H9 (cell line): ENCODE results near the gene TSPAN32. TPM values are rescaled to one million over a fixed set of nuclear protein-coding genes. Genes with fewer than 3 reads are reported as not detected.

Experiments
- DNase-seq: peaks from one replicate; pipeline ENCODE4 v3.0.0-alpha.2; 2017
- H2AFZ ChIP-seq: one replicate; pipeline ENCODE4 v1.6.1; 2013; ENCODE audit warnings: mild to moderate bottlenecking, low read length, control low read depth, moderate library complexity
- H2AK5ac ChIP-seq: 2 replicates; pipeline ENCODE4 v1.6.1; 2013; ENCODE audit warnings: low read length, control low read depth, mixed read lengths; ENCODE audit not compliant: insufficient read length
- H2BK120ac ChIP-seq: one replicate; pipeline ENCODE4 v1.6.1; 2013; ENCODE audit warnings: low read depth, mild to moderate bottlenecking, low read length, control low read depth, inconsistent platforms; ENCODE audit not compliant: poor library complexity, severe bottlenecking
- H2BK12ac ChIP-seq: 2 replicates; pipeline ENCODE4 v1.6.1; 2013; ENCODE audit warnings: low read length, control low read depth, mixed read lengths, low read depth; ENCODE audit not compliant: insufficient read length
- H2BK15ac ChIP-seq: 2 replicates; pipeline ENCODE4 v1.6.1; 2013; ENCODE audit warnings: low read depth, low read length, control low read depth
- H2BK20ac ChIP-seq: one replicate; pipeline ENCODE4 v1.6.1; 2013; ENCODE audit warnings: low read depth, mild to moderate bottlenecking, low read length, control low read depth, inconsistent platforms; ENCODE audit not compliant: poor library complexity, severe bottlenecking
- H2BK5ac ChIP-seq: 2 replicates; pipeline ENCODE4 v1.6.1; 2013; ENCODE audit warnings: low read length, control low read depth, mixed read lengths; ENCODE audit not compliant: insufficient read length
- H3K14ac ChIP-seq: 2 replicates; pipeline ENCODE4 v1.6.1; 2013; ENCODE audit warnings: low read length, control low read depth; ENCODE audit not compliant: insufficient read depth
- H3K18ac ChIP-seq: 2 replicates; pipeline ENCODE4 v1.6.1; 2013; ENCODE audit warnings: low read depth, mild to moderate bottlenecking, mixed read lengths, low read length, control low read depth; ENCODE audit not compliant: insufficient read length
- H3K23ac ChIP-seq: 2 replicates; pipeline ENCODE4 v1.6.1; 2013; ENCODE audit warnings: low read length, control low read depth, mixed read lengths, low read depth; ENCODE audit not compliant: insufficient read length
- H3K23me2 ChIP-seq: 2 replicates; pipeline ENCODE4 v1.6.1; 2013; ENCODE audit warnings: low read depth, mild to moderate bottlenecking, mixed read lengths, low read length, control low read depth; ENCODE audit not compliant: insufficient read length, poor library complexity, severe bottlenecking
- H3K27ac ChIP-seq: 2 replicates; pipeline ENCODE4 v1.5.1; 2013; ENCODE audit warnings: low read length, control low read depth, mixed read lengths, low read depth; ENCODE audit not compliant: insufficient read length
- H3K27me3 ChIP-seq: 2 replicates; pipeline ENCODE4 v1.6.1; 2013; ENCODE audit warnings: low read length, control low read depth, inconsistent platforms; ENCODE audit not compliant: insufficient read depth
- H3K4ac ChIP-seq: 2 replicates; pipeline ENCODE4 v1.6.1; 2013; ENCODE audit warnings: low read depth, mild to moderate bottlenecking, control low read depth, inconsistent platforms, low read length, moderate library complexity
- H3K4me1 ChIP-seq: 2 replicates; pipeline ENCODE4 v1.6.1; 2013; ENCODE audit warnings: low read length, control low read depth, inconsistent platforms; ENCODE audit not compliant: insufficient read depth
- H3K4me2 ChIP-seq: 2 replicates; pipeline ENCODE4 v1.6.1; 2013; ENCODE audit warnings: low read length, control low read depth, mixed read lengths; ENCODE audit not compliant: insufficient read length, insufficient read depth
- H3K56ac ChIP-seq: 2 replicates; pipeline ENCODE4 v1.6.1; 2013; ENCODE audit warnings: low read depth, mild to moderate bottlenecking, mixed read lengths, low read length, control low read depth; ENCODE audit not compliant: insufficient read length
- H3K79me1 ChIP-seq: 2 replicates; pipeline ENCODE4 v1.6.1; 2013; ENCODE audit warnings: low read depth, mild to moderate bottlenecking, moderate library complexity, low read length, control low read depth, inconsistent platforms; ENCODE audit not compliant: insufficient read depth, poor library complexity, severe bottlenecking
- H3K79me2 ChIP-seq: 2 replicates; pipeline ENCODE4 v1.6.1; 2013; ENCODE audit warnings: low read length, control low read depth, inconsistent platforms; ENCODE audit not compliant: insufficient read depth
- H3K9ac ChIP-seq: 2 replicates; pipeline ENCODE4 v1.6.1; 2013; ENCODE audit warnings: low read length, control low read depth, mixed read lengths; ENCODE audit not compliant: insufficient read length; ENCODE audit errors: extremely low read depth
- H3K9me3 ChIP-seq: one replicate; pipeline ENCODE4 v1.6.1; 2013; ENCODE audit warnings: low read depth, low read length, inconsistent platforms; ENCODE audit not compliant: control insufficient read depth
- H3T11ph ChIP-seq: one replicate; pipeline ENCODE4 v1.6.1; 2013; ENCODE audit warnings: mild to moderate bottlenecking, low read length, control low read depth, inconsistent platforms
- H4K20me1 ChIP-seq: one replicate; pipeline ENCODE4 v1.6.1; 2013; ENCODE audit not compliant: control insufficient read depth, insufficient read length, insufficient read depth
- H4K5ac ChIP-seq: 2 replicates; pipeline ENCODE4 v1.6.1; 2013; ENCODE audit warnings: low read depth, mild to moderate bottlenecking, mixed read lengths, low read length, control low read depth; ENCODE audit not compliant: insufficient read length
- H4K8ac ChIP-seq: replicated peaks from 2 replicates; pipeline ENCODE4 v1.6.1; 2013; ENCODE audit warnings: low read length, control low read depth, mixed read lengths, low read depth; ENCODE audit not compliant: insufficient read length
- H4K91ac ChIP-seq: 2 replicates; pipeline ENCODE4 v1.6.1; 2013; ENCODE audit warnings: low read depth, mild to moderate bottlenecking, moderate library complexity, mixed read lengths, low read length, control low read depth; ENCODE audit not compliant: insufficient read length
- H3K27ac Mint-ChIP-seq, 3 experiments: 2 replicates in 2 of 3; 3 replicates in 1 of 3; pipeline ENCODE4 v1.8.0; 2020 to 2021; ENCODE audit warnings: mixed read lengths in 3 of 3, mild to moderate bottlenecking in 1 of 3, moderate library complexity in 1 of 3
- H3K27me3 Mint-ChIP-seq: 2 replicates; pipeline ENCODE4 v1.8.0; 2021; ENCODE audit warnings: low read depth, mild to moderate bottlenecking, moderate library complexity, mixed read lengths
- H3K36me3 Mint-ChIP-seq, 3 experiments: 2 replicates in 2 of 3; 3 replicates in 1 of 3; pipeline ENCODE4 v1.8.0; 2020 to 2021; ENCODE audit warnings: low read depth in 3 of 3, mixed read lengths in 3 of 3; ENCODE audit not compliant: insufficient read depth in 1 of 3
- H3K4me1 Mint-ChIP-seq, 2 experiments: 2 replicates each; pipeline ENCODE4 v1.8.0; 2020; ENCODE audit warnings: mixed read lengths in 2 of 2
- H3K4me3 Mint-ChIP-seq, 2 experiments: 2 replicates in 1 of 2; 3 replicates in 1 of 2; pipeline ENCODE4 v1.8.0; 2020 to 2021; ENCODE audit warnings: mild to moderate bottlenecking in 2 of 2, mixed read lengths in 2 of 2, moderate library complexity in 1 of 2
- H3K9me3 Mint-ChIP-seq, 2 experiments: 2 replicates in 1 of 2; 3 replicates in 1 of 2; pipeline ENCODE4 v1.8.0; 2020; ENCODE audit warnings: mild to moderate bottlenecking in 2 of 2, mixed read lengths in 2 of 2, moderate library complexity in 1 of 2
- CTCF ChIP-seq: fragments of 200-600 bp; sonication (generic); conservative IDR thresholded peaks from 3 replicates; pipeline ENCODE4 v1.8.0; 2021; ENCODE audit warnings: antibody characterized with exemption, mild to moderate bottlenecking
- WGBS: extraction: QIAGEN DNeasy Blood & Tissue Kit; methylation state at CpG from one replicate; pipeline ENCODE4 v1.1.7; 2013; ENCODE audit warnings: missing lambda C conversion rate, low lambda C conversion rate, mixed read lengths; ENCODE audit not compliant: insufficient read length; ENCODE audit errors: extremely low coverage; 5-methylcytosine and 5-hydroxymethylcytosine counted together
- total RNA-seq: library from RNA; stranded (reverse); gene quantifications from 2 replicates; pipeline ENCODE4 v1.2.1, GENCODE V29; 2021

Gene TSPAN32
- total RNA-seq, 1 experiment from 2014 or later, result not detected

GRCh38 chr11:2304506-2305139, 2.8 kb downstream of the TSPAN32 start:
- Histone ChIP-seq H4K5ac (no peak overlapping the region), H4K20me1 (no peaks in the 10 kb centered on the region), H3K56ac (no peak overlapping the region), H2AFZ (no peak overlapping the region), H3K9me3 (no peaks in the 10 kb centered on the region), H4K91ac (no peak overlapping the region), H2BK5ac (no peak overlapping the region), H3K79me1 (no peaks in the 10 kb centered on the region), H3K9ac (no peak overlapping the region), H3K4me2 (no peak overlapping the region), H3K27me3 (no peaks in the 10 kb centered on the region), H2AK5ac (no peak overlapping the region), H4K8ac (no peak overlapping the region), H2BK20ac (no peak overlapping the region), H2BK120ac (no peak overlapping the region), H3K14ac (no peak overlapping the region; the same call in 1 of the 2 replicates), H3T11ph (no peak overlapping the region), H3K27ac (no peak overlapping the region), H2BK15ac (no peak overlapping the region), H3K79me2 (no peaks in the 10 kb centered on the region), H2BK12ac (no peak overlapping the region), H3K4ac (no peak overlapping the region), H3K23me2 (no peaks in the 10 kb centered on the region), H3K18ac (no peak overlapping the region), H3K4me1 (no peaks in the 10 kb centered on the region; the same call in 1 of the 2 replicates), H3K23ac (no peak overlapping the region)
- Mint-ChIP-seq H3K27me3 (peaks cover 6% of the 10 kb centered on the region; the same call in 1 of the 2 replicates), H3K9me3 (no peaks in the 10 kb centered on the region; a peak in 1 of 5 replicates), H3K4me1 (peaks cover 0 to 7% of the 10 kb centered on the region in 2 experiments; a peak in 1 of 4 replicates), H3K27ac (no peak overlapping the region), H3K4me3 (no peak overlapping the region), H3K36me3 (no peaks in the 10 kb centered on the region)
- no peak for TF ChIP-seq CTCF
- no CpG with 5 or more reads among the region's 14 CpGs for WGBS
- peak; percentile 31 for DNase-seq
